Hepatocyte (in vitro differentiated cells): ENCODE data around the gene ACTR1A. TPM values are rescaled to one million over a fixed set of nuclear protein-coding genes. Genes with fewer than 3 reads are reported as not detected.

Source experiments
- DNase-seq: peaks from one replicate; pipeline ENCODE4 v3.0.0-alpha.2; 2016; ENCODE audit warnings: low spot score
- H2AFZ ChIP-seq: fragments of 200-600 bp; sonication (generic); 2 replicates; pipeline ENCODE4 v1.6.0; 2016; ENCODE audit warnings: antibody characterized with exemption, mild to moderate bottlenecking
- H3K27ac ChIP-seq: fragments of 200-600 bp; sonication (generic); 2 replicates; pipeline ENCODE4 v1.5.1; 2016; ENCODE audit warnings: mild to moderate bottlenecking
- H3K27me3 ChIP-seq: fragments of 200-600 bp; sonication (generic); 2 replicates; pipeline ENCODE4 v1.6.1; 2016
- H3K36me3 ChIP-seq: fragments of 200-600 bp; sonication (generic); replicated peaks from 2 replicates; pipeline ENCODE4 v1.5.1; 2016; ENCODE audit warnings: low read depth; ENCODE audit not compliant: insufficient read depth
- H3K4me1 ChIP-seq: fragments of 200-600 bp; sonication (generic); 2 replicates; pipeline ENCODE4 v1.5.1; 2016; ENCODE audit warnings: mild to moderate bottlenecking, moderate library complexity; ENCODE audit not compliant: insufficient read depth
- H3K4me2 ChIP-seq: fragments of 200-600 bp; sonication (generic); 2 replicates; pipeline ENCODE4 v1.6.0; 2016
- H3K4me3 ChIP-seq: fragments of 200-600 bp; sonication (generic); 2 replicates; pipeline ENCODE4 v1.5.1; 2016; ENCODE audit warnings: mild to moderate bottlenecking
- H3K79me2 ChIP-seq: fragments of 200-600 bp; sonication (generic); 2 replicates; pipeline ENCODE4 v1.6.0; 2017; ENCODE audit warnings: mild to moderate bottlenecking
- H3K9me2 ChIP-seq: fragments of 200-600 bp; sonication (generic); replicated peaks from 2 replicates; pipeline ENCODE4 v1.6.0; 2017; ENCODE audit warnings: mild to moderate bottlenecking; ENCODE audit not compliant: insufficient read depth
- H3K9me3 ChIP-seq: fragments of 200-600 bp; sonication (generic); 2 replicates; pipeline ENCODE4 v1.5.1; 2016; ENCODE audit warnings: low read depth, mild to moderate bottlenecking
- H4K20me1 ChIP-seq: fragments of 200-600 bp; sonication (generic); 2 replicates; pipeline ENCODE4 v1.6.0; 2016; ENCODE audit warnings: mild to moderate bottlenecking; ENCODE audit not compliant: insufficient read depth, poor library complexity, severe bottlenecking
- EZH2 ChIP-seq: fragments of 200-600 bp; sonication (generic); IDR thresholded peaks from 2 replicates; pipeline ENCODE4 v1.6.1; 2016; ENCODE audit warnings: antibody characterized with exemption, mild to moderate bottlenecking, borderline replicate concordance
- EZH2phosphoT487 ChIP-seq: fragments of 200-600 bp; sonication (generic); IDR thresholded peaks from one replicate; pipeline ENCODE4 v1.6.1; 2018; ENCODE audit warnings: antibody characterized with exemption, mild to moderate bottlenecking, low read depth, moderate library complexity; ENCODE audit not compliant: unreplicated experiment, severe bottlenecking
- WGBS: methylation state at CpG from one replicate; pipeline ENCODE4 v1.1.6; 2016; ENCODE audit warnings: low lambda C conversion rate; ENCODE audit errors: missing lambda C conversion rate; 5-methylcytosine and 5-hydroxymethylcytosine counted together
- polyA plus RNA-seq: library from polyadenylated mRNA; unstranded; fragments of >200 nt; fragmentation: Nextera tagmentation; extraction: Ambion mirVana; gene quantifications from 2 replicates; pipeline ENCODE4 v1.2.1, GENCODE V29; 2016
- total RNA-seq: library from RNA; depleted of rRNA; stranded (reverse); fragments of >200 nt; gene quantifications from 2 replicates; pipeline ENCODE4 v1.2.3, GENCODE V29; 2014
- TF ChIP-seq, protein P1 (sequence below): fragments of 200-600 bp; sonication (generic); IDR thresholded peaks from 2 replicates; pipeline ENCODE4 v1.5.1; 2016; ENCODE audit warnings: antibody characterized with exemption, mild to moderate bottlenecking; ENCODE audit not compliant: poor library complexity

Gene ACTR1A
- total and polyA plus RNA-seq, 2 experiments from 2014 or later: 86.7 to 90.7 TPM

DNA sequence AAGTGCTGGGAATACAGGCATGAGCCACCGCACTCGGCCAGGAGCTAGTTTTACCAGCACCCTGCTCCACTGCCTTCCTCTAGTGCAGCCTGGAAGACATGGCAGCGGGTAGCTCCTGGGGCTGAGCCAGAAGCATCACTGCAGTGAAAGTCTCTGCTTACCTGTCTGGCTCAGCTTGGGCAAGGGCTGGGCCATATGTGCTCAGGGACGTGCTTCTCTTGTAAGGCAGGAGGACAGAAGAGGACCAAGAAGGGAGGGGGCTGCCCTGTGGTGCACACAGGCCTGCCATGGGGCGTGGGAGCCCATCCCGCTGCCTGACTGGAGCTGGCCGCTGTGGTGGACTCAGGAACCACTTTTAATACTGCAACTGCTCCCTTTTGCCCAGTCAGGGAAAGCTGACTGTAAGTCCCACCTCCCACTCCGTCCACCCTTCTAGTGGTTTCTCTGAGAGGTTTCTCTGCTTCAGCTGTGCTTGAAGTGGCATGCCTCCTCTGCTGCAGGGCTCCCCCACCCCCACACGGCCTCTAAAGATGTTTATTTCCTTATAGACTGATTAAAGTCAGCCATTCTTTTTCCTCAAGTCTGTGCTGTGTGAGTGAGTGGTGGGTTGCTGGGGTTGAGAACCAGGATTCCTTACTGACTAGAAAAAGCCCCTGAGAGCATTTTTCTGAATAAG, 25.9 kb downstream of the ACTR1A start:
- Histone ChIP-seq H3K4me2 (no peak overlapping the region), H3K27ac (no peak overlapping the region), H3K36me3 (no peaks in the 10 kb centered on the region), H3K4me3 (no peak overlapping the region), H2AFZ (no peak overlapping the region), H3K9me3 (no peaks in the 10 kb centered on the region), H3K4me1 (no peaks in the 10 kb centered on the region), H4K20me1 (no peaks in the 10 kb centered on the region), H3K27me3 (no peaks in the 10 kb centered on the region), H3K9me2 (no peaks in the 10 kb centered on the region), H3K79me2 (no peaks in the 10 kb centered on the region)
- no peak for DNase-seq
- TF ChIP-seq, protein P1, sequence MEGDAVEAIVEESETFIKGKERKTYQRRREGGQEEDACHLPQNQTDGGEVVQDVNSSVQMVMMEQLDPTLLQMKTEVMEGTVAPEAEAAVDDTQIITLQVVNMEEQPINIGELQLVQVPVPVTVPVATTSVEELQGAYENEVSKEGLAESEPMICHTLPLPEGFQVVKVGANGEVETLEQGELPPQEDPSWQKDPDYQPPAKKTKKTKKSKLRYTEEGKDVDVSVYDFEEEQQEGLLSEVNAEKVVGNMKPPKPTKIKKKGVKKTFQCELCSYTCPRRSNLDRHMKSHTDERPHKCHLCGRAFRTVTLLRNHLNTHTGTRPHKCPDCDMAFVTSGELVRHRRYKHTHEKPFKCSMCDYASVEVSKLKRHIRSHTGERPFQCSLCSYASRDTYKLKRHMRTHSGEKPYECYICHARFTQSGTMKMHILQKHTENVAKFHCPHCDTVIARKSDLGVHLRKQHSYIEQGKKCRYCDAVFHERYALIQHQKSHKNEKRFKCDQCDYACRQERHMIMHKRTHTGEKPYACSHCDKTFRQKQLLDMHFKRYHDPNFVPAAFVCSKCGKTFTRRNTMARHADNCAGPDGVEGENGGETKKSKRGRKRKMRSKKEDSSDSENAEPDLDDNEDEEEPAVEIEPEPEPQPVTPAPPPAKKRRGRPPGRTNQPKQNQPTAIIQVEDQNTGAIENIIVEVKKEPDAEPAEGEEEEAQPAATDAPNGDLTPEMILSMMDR: no peak
- TF ChIP-seq EZH2phosphoT487: no peak
- no peak for TF ChIP-seq EZH2
- 84% methylated on average over 9 of the region's 9 CpGs for WGBS

DNA sequence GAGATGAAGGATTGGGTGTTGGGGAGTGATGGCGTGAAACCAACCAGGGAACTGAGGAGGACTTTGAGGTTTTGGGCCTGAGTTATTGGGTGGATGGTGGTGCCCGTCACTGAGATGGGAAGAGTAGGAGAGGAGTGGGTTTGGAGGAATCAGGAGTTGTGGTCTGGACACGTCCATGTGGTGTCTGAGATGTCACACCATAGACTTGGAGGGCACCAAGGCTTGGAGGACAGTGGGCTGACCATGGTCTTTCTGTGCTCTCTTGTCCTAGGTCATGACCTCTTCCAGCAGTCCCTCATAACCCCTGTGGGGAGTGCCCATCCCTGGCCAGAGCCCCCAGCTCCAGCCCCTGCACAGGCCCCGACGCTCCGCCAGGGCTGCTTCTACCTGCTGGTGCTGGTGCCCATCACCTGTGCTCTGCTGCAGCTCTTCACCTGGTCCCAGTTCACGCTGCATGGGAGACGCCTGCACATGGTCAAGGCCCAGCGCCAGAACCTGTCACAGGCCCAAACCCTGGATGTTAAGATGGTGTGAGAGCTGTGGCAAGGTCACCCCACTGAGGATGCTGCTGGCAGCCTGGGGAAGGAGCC, 27.0 kb downstream of the ACTR1A start:
- Histone ChIP-seq H2AFZ (no peak overlapping the region), H3K4me1 (no peaks in the 10 kb centered on the region), H3K9me3 (no peaks in the 10 kb centered on the region), H3K36me3 (no peaks in the 10 kb centered on the region), H3K4me2 (no peak overlapping the region), H3K4me3 (no peak overlapping the region), H4K20me1 (no peaks in the 10 kb centered on the region), H3K79me2 (no peaks in the 10 kb centered on the region), H3K9me2 (no peaks in the 10 kb centered on the region), H3K27ac (no peak overlapping the region), H3K27me3 (no peaks in the 10 kb centered on the region)
- TF ChIP-seq EZH2 (no peak), EZH2phosphoT487 (no peak)
- TF ChIP-seq, protein P1: no peak
- 97% methylated on average over 9 of the region's 9 CpGs for WGBS
- DNase-seq: no peak

DNA sequence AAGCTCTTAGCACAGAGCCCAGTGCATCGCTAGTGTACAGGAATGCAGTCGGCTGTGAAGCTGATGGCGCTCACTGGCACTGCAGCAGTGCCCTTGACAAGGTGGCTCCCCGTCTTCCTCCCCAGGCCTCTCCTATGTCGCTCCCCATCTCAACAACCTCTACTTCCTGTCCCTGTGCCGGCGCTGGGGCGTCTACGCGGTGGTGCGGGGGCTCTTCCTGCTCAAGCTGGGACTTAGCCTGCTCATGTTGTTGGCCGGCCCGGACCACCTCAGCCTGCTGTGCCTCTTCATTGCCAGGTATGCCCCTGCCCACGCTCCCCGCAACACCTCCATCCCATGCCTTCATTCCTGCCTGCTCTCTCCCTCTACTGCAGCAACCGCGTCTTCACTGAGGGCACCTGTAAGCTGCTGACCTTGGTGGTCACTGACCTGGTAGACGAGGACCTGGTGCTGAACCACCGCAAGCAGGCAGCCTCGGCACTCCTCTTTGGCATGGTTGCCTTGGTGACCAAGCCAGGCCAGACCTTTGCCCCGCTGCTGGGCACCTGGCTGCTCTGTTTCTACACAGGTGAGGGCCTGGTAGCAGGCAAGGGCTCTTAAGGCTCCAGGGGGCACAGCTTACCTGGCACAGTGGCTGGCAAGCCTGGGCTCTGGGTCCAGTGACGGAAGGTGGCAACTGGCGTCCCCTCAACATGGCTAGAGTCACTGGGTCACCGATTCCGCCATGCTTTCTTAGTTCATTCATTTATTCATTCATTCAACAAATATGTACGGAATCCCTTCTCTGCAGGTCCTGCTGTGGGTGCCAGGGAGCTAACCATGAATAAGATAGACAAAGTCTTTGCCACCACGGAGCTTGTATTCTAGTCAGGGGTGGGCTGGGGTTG, 28.8 kb downstream of the ACTR1A start:
- Histone ChIP-seq H3K4me1 (no peaks in the 10 kb centered on the region), H2AFZ (no peak overlapping the region), H3K4me3 (no peak overlapping the region), H3K27ac (no peak overlapping the region), H3K4me2 (no peak overlapping the region), H4K20me1 (no peaks in the 10 kb centered on the region), H3K36me3 (no peaks in the 10 kb centered on the region), H3K9me2 (no peaks in the 10 kb centered on the region), H3K9me3 (no peaks in the 10 kb centered on the region), H3K27me3 (no peaks in the 10 kb centered on the region), H3K79me2 (no peaks in the 10 kb centered on the region)
- TF ChIP-seq, protein P1: no peak
- TF ChIP-seq EZH2: no peak
- no peak for TF ChIP-seq EZH2phosphoT487
- 96% methylated on average over 25 of the region's 27 CpGs for WGBS
- no peak for DNase-seq
